NCI-H446 (cell line): ENCODE data around the gene HPGD.

ENCODE experiments used
- DNase-seq, 2 experiments: peaks; one replicate each; lab custom pipeline; 2025; lab: John Stamatoyannopoulos, UW

The HPGD gene

GRCh38 chr4:174522183-174523024, at the start of gene HPGD:
Gene HPGD, minus strand, starts transcription at chr4:174522488. Its CDS starts 37 bp downstream, at chr4:174522451.
- no peak for DNase-seq

- no peak for DNase-seq
Observed at GRCh38 chr4:174564529-174564928, 42.2 kb upstream of the HPGD start.

DNA sequence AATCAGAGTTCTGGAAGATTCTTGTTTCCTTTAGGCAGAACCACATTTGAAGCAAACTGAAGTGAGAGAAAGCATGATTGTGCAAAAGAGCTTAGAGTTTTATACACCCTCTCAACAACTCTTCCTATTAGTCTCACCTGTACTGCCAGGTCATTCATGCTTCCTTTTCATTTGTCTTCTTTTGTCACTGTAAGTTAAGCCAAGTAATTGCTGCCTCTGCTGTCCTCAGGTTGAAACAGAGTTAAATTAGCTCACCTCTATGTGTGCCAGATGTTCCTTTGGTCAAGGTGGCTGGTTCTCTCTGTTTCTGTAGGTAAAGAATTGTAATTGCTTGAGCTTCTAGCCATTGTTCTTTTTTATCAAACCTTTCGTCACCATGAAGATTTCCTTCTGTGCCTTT, 41.1 kb upstream of the HPGD start:
- DNase-seq: no peak

DNA sequence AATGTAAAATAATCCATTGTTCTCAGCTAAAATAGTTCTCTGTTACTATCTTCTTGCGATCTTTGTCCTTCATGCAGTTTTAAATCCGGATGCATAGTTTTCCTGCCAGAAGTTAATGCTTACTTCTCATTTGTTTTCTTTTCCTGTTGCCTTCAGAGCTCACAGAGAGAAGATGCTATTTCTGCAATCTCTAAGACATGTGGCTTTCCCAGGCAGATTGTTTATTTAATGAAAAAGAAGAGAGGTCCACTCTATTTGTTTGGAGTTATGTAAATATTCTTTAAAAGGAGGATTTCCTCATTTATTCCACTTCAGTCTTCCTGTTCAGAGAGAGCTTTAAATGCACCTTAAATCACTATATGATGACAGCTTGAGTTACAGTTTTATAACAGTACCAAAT, 39.3 kb upstream of the HPGD start:
- no peak for DNase-seq

DNA sequence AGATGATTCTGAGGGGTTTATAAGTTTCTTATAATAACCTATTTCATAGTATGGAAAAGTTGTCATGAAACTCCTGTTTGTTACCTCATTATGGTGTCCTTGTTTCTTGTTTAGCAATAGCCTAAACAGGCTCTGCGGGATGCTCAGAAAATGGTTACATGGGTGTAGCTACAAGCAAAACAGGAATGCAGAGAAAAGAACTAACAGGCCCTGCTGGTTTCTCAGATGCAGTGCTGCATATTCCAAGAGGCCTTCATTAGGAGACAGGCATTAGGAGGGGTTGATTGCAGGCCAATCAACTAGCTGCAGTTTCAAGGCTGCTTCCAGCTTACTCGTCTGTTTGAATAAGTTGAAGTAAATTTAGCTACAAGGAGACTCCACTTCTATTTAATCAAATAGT, 37.6 kb upstream of the HPGD start:
- DNase-seq: no peak

DNA sequence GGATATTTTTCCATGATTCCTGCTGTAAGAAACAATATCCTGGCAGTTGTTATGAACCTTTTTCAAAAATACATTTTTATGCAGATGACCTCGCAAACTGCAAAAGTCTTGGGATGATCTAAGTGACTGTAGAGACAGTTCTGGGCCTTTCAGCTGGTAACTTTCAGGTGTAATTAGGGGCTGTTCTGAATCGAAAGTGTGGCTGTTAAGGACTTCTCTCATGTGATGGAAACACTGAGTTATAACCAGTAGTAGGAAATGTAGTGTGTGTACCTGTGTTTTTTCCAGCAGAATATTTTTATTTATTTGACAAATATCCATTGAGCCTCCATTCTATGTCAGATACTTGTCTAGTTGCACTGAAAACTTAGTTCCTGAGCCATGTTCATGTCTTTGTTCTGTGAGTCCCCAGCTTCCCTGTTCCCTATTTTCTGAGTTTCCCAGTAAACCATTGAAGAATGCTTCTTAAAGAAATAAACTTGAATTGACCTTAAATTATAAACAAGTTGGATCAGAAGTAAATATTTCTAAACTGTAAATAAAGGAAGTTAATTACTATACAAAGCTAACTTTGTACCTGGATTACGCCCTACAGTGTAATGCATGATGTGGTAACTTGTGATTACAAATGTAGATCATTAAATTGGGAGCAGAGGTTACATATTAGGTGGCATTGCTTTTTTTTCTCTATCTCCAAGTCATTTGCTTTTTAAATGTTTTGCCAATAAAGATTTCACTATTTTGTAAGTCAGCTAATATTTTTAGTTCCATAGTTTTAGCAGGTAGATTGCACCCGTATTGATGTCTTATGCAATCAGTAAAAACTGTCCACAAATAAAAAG, 33.7 kb upstream of the HPGD start:
- no peak for DNase-seq

DNA sequence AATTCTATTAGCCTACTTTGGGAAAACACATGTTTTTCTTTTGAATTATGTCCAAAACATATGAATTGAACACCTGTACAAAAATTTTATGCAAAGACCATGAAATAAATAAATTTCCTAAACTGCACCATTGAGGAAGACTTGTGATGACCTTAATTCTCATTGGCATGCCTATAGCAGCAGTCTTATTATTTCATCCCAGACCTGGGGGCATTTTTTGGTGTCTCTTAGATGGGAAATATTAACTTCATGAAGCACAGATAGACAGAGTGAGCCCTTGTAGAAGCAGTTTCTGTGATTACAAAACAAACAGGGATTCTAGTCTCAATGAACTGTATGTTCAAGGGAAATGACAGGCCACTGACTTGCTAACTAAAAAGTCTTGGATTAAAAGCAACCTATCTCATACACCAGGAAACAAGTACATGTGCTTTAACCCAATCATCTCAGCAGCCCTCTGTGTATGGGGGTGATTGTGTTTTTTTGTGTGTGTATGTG, 32.0 kb upstream of the HPGD start:
- no peak for DNase-seq

GRCh38 chr4:174553828-174554227, 31.5 kb upstream of the HPGD start:
- DNase-seq: no peak

GRCh38 chr4:174553031-174553430, 30.7 kb upstream of the HPGD start:
- DNase-seq: no peak

- DNase-seq: no peak
Observed at GRCh38 chr4:174550541-174550940, 28.3 kb upstream of the HPGD start.

GRCh38 chr4:174549721-174550120, 27.4 kb upstream of the HPGD start:
- no peak for DNase-seq

- no peak for DNase-seq
Observed at GRCh38 chr4:174545268-174545667, 23.0 kb upstream of the HPGD start.

DNA sequence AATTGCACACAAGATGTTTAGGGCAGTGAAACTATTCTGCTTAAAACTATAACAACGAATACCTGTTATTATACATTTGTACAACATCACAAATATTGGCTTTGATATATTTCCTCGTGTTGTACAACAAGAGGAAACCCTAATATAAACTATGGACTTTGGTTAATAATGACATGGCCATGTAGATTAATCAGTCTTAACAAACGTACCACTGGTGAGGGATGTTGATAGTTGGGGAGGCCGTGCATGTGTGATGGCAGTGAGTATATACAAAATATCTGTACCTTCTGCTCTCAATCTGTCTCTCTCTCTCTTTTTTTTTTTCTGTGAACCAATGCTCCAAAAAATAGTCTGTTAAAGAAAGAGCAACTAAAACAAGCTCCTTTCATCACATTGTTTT, 22.2 kb upstream of the HPGD start:
- no peak for DNase-seq

DNA sequence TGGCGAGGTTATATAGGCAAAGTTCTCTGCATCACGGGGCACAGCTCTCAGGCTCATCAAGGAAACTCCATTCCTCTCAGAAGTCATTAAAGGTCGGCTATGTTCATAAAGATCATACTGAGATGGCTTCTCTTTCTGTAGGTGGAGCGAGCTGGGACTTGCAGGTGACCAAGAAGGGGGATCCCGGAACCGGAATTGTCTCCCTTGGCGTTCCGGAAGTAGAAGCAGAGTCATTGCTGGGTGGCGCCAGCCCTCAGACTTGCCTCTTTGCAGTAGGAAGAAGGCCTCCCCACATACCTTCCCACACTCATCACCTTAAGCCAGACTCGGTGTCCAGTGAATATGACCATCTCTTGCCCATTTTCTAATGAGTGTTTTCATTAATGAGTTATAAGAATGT, 17.9 kb upstream of the HPGD start:
- no peak for DNase-seq

DNA sequence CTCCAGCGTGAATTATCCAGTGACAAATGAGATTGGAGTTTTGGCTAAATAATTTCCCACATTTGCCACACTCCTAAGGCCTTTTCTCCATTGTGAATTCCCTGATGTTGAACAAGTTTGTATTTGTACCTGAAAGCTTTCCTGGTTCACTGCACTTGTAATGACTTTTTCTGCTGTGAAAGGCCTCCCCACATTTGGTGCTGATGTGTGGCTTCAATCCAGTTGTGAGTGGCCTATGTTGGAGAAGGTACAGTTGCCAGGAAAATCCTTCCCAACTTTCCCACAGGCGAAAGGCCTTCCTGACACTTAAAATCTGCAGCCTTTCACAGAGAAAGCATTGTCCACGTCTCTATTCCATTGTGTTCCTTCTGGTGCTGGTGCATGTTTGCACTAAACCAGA, 17.3 kb upstream of the HPGD start:
- no peak for DNase-seq

DNA sequence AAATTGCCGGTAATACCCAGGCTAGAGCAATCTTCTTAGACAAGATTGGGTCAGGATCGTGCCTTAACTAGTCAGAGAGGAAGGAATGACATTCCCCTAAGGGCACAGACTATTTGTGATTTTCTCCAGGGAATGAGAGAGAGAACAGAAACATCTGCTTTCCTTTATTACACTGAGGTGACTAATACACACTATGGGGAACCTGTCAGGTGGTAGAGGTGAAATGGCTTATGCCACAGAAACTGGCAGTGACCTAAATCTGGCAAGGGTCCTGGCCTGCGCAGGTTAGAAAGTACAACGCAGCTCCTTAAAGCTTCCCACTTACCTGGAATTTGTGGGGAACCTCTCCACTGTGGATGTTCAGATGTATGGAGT, 16.6 kb upstream of the HPGD start:
- no peak for DNase-seq

GRCh38 chr4:174538123-174538875, 16.0 kb upstream of the HPGD start:
- no peak for DNase-seq

GRCh38 chr4:174537634-174538033, 15.3 kb upstream of the HPGD start:
- DNase-seq: no peak

DNA sequence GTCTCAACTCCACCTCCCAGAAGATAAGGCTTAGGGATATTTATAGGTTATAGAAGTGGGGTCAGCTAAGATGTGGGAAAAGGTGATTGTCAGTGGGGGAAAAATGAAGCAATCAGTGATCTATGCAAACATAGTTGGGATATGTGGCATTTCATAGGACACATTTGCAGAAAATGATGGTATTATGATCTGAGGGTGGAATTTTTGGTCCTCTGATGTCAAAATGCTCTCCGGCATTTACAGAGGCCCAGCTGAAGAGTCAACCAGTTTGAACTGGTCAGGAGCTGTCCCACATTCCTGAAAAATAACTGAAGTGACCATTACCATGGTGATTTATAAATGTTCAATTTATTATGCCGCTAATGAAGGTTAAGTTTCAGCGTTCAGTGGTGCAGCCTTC, 12.2 kb upstream of the HPGD start:
- DNase-seq: no peak

GRCh38 chr4:174532445-174532844, 10.2 kb upstream of the HPGD start:
- DNase-seq: no peak

- DNase-seq: no peak
Observed at GRCh38 chr4:174531486-174531885, 9.2 kb upstream of the HPGD start.

DNA sequence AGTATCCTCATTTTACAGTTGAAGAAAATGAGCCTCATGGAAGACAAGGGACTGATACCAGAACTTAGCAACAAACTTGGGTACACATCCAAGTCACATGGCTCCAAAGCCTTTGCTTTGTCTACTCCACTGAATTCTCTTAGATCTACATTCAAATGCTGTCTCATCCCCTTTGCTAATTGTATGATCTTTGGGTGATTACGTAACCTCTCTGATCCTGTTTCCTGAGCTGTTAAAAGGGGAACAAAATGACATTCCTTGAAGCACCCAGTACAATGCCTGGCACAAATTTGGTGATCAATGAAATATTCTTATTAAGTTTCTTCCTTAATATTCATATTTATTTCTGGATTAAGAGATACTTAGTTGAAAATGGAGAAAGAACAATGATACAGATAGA, 5.9 kb upstream of the HPGD start:
- no peak for DNase-seq
